VCaP (cell line): ENCODE results near the gene OR10H4.
"Not testable (repeated sequence)": the region's sequence is repeated elsewhere in the genome, so short reads cannot be mapped to it uniquely, and the experiment has no call there.

Experiments
- H3K27ac ChIP-seq: fragments of 450-650 bp; 2 replicates; pipeline ENCODE4 v1.5.1; 2017
- CTCF ChIP-seq: fragments of 450-650 bp; conservative IDR thresholded peaks from 2 replicates; pipeline ENCODE4 v1.5.1; 2017; ENCODE audit warnings: mild to moderate bottlenecking, moderate library complexity

The OR10H4 gene

DNA sequence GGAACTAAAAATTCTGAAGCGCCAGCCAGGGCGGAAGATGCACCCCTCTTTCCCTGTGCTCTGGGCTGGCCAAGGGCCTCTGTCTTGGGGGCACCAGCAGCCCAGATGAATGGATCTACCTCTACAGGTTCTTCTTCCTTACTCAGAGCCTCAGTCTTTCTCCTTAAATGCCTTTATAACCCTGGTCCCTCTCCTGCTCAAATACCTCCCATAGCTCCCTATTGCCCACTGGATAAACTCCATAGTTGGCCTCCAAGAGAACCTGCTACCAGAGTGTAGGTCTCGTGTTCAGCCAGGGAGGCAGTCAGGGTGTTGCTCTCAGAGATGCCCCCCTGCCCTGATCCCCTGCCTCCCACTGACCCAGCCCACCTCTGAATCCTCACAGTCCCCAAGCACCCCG is 30.5 kb downstream of the OR10H4 start:
- TF ChIP-seq CTCF: no peak

DNA sequence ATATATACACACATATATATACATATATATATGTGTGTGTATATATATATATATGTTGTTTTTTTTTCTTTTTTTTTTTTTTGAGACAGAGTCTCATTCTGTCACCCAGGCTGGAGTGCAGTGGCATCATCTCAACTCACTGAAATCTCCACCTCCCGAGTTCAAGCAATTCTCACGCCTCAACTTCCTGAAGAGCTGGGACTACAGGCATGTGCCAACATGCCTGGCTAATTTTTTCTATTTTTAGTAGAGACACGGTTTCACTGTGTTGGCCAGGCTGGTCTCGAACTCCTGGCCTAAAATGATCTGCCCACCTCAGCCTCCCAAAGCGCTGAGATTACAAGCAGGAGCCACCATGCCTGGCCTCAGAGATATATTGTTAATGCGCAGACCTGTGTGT is 37.0 kb downstream of the OR10H4 start:
- H3K27ac ChIP-seq: not testable (repeated sequence)

More for the DNA sequence above, 30.5 kb downstream of the OR10H4 start:
- H3K27ac ChIP-seq: no peak overlapping the region

DNA sequence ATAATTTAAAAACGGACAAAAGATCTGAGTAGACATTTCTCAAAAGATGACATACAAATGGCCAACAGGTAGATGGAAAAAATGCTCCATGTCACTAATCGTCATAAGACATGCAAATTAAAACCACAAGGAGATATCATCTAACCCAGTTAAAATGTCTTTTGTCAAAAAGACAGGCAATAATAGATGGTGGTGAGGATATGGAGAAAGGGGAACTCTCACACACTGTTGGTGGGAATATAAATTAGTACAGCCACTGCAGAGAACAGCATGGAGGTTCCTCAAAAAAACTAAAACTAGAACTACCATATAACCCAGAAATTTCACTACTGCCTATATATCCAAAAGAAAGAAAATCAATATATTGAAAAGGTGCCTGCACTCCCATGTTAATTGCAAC is 37.9 kb downstream of the OR10H4 start:
- no peak for TF ChIP-seq CTCF
- no peak overlapping the region for H3K27ac ChIP-seq

- H3K27ac ChIP-seq: no peak overlapping the region
- no peak for TF ChIP-seq CTCF
Measured at GRCh38 chr19:15989889-15990288, 41.1 kb downstream of the OR10H4 start.

GRCh38 chr19:15991602-15992001 is 42.8 kb downstream of the OR10H4 start:
- no peak overlapping the region for H3K27ac ChIP-seq
- TF ChIP-seq CTCF: no peak

DNA sequence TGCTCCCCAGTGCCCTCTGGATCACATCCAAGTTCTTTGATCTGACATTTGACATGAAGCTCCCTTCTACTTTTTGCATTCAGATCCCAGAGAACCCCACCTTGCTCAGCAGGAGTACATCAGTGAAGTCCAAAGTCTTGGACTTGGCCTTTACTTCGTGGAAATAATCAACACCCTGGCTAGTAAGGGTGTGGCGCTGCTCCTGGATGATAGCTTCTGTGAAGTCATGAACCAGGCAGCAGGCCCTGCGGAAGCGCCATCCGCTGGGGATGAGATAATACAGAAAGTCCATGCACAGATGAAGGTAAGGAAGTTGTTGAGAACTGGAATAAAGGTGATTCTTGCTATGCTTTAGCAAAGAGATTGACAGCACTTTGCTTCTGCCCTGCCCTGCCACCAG is 43.2 kb downstream of the OR10H4 start:
- no peak for TF ChIP-seq CTCF
- H3K27ac ChIP-seq: no peak overlapping the region

- no peak for TF ChIP-seq CTCF
- no peak overlapping the region for H3K27ac ChIP-seq
Measured at GRCh38 chr19:15995536-15995935, 46.7 kb downstream of the OR10H4 start.

- no peak for TF ChIP-seq CTCF
- H3K27ac ChIP-seq: no peak overlapping the region
Measured at GRCh38 chr19:15998166-15998565, 49.4 kb downstream of the OR10H4 start.
